CD4-positive, alpha-beta memory T cell (primary cell): ENCODE results near the gene FA2H. TPM values are rescaled to one million over a fixed set of nuclear protein-coding genes. Genes with fewer than 3 reads are reported as not detected.

ENCODE experiments used
- CTCF ChIA-PET: fragments of 350-600 bp; sonication (Branson Sonifier 250); formaldehyde crosslinking; loops from one replicate; lab custom pipeline; 2021; ENCODE audit warnings: inconsistent platforms; ENCODE audit not compliant: partially characterized antibody; lab: Charles Lee
- POLR2A ChIA-PET: fragments of 350-600 bp; sonication (Branson Sonifier 250); formaldehyde crosslinking; loops from one replicate; lab custom pipeline; 2021; ENCODE audit not compliant: partially characterized antibody; lab: Charles Lee
- DNase-seq, 5 donors: peaks; one replicate each; pipeline versions ENCODE4 v3.0.0 to v3.0.0-alpha.2; 2020 to 2022; ENCODE audit warnings: mixed read lengths in 1 of 5
- H3K27ac ChIP-seq: one replicate; pipeline ENCODE4 v1.7.0; 2013; ENCODE audit warnings: low read depth, low read length
- H3K27me3 ChIP-seq: 2 replicates; pipeline ENCODE4 v1.7.0; 2013; ENCODE audit warnings: mild to moderate bottlenecking, low read length, moderate library complexity; ENCODE audit not compliant: insufficient read depth
- H3K36me3 ChIP-seq: 2 replicates; pipeline ENCODE4 v1.7.0; 2013; ENCODE audit warnings: mild to moderate bottlenecking, low read length, moderate library complexity; ENCODE audit not compliant: insufficient read depth
- H3K4me1 ChIP-seq: 2 replicates; pipeline ENCODE4 v1.7.0; 2013; ENCODE audit warnings: mild to moderate bottlenecking, low read length, moderate library complexity; ENCODE audit not compliant: insufficient read depth
- H3K4me3 ChIP-seq, 2 donors: one replicate each; pipeline ENCODE4 v1.7.0; 2013; ENCODE audit warnings: low read length in 2 of 2, mild to moderate bottlenecking in 1 of 2
- H3K9me3 ChIP-seq, 2 donors: one replicate each; pipeline ENCODE4 v1.7.0; 2013; ENCODE audit warnings: low read length in 2 of 2, control low read depth in 1 of 2; ENCODE audit not compliant: control insufficient read depth in 1 of 2
- H3K27ac Mint-ChIP-seq, 7 donors: one replicate each; pipeline ENCODE4 v1.8.0; 2020 to 2021; ENCODE audit warnings: mixed read lengths in 7 of 7, mild to moderate bottlenecking in 6 of 7, inconsistent platforms in 3 of 7, moderate library complexity in 3 of 7
- H3K27me3 Mint-ChIP-seq, 2 donors: one replicate each; pipeline ENCODE4 v1.8.0; 2020 to 2021; ENCODE audit warnings: mixed read lengths in 2 of 2
- H3K36me3 Mint-ChIP-seq, 2 donors: one replicate each; pipeline ENCODE4 v1.8.0; 2020 to 2021; ENCODE audit warnings: mixed read lengths in 2 of 2, inconsistent platforms in 1 of 2, mild to moderate bottlenecking in 1 of 2
- H3K4me1 Mint-ChIP-seq, 4 donors: one replicate each; pipeline ENCODE4 v1.8.0; 2020 to 2021; ENCODE audit warnings: mixed read lengths in 4 of 4, mild to moderate bottlenecking in 1 of 4
- H3K4me3 Mint-ChIP-seq, 8 donors: one replicate each; pipeline ENCODE4 v1.8.0; 2020 to 2021; ENCODE audit warnings: mixed read lengths in 8 of 8, mild to moderate bottlenecking in 7 of 8, moderate library complexity in 6 of 8, inconsistent platforms in 3 of 8
- H3K9me3 Mint-ChIP-seq, 8 donors: one replicate each; pipeline ENCODE4 v1.8.0; 2020 to 2021; ENCODE audit warnings: mixed read lengths in 8 of 8, mild to moderate bottlenecking in 5 of 8, inconsistent platforms in 3 of 8, moderate library complexity in 1 of 8
- intact Hi-C: fragments of 100-400 bp; cut with micrococcal nuclease; formaldehyde crosslinking; loops from one replicate; pipeline ENCODE4 v1.15.1; 2023
- polyA plus RNA-seq, 2 donors: library from polyadenylated mRNA; unstranded; fragments of 300-500 nt; fragmentation: Illumina TruSeq; gene quantifications; one replicate each; pipeline ENCODE4 v1.2.3, GENCODE V29; 2021
- total RNA-seq, 2 experiments: library from RNA; stranded (reverse); gene quantifications; one replicate each; pipeline ENCODE4 v1.2.3, GENCODE V29; 2021

FA2H gene
- total and polyA plus RNA-seq, 4 experiments from 2014 or later: 0.17 to 0.21 TPM; not detected in 2

GRCh38 chr16:74700438-74701225 is 74.0 kb downstream of the FA2H start, which contains the start of gene MLKL:
Gene MLKL (minus strand): TSS chr16:74700862. CDS start chr16:74695757, 5,105 bp downstream.
- CTCF ChIA-PET: interaction anchor here (0.6 to 8.2 kb wide), 9 partner anchors 11 to 765 kb away, joined by 3 to 70 read pairs (median 4); partner anchors contain the start of gene RFWD3
- Histone ChIP-seq H3K9me3 (no peaks in the 10 kb centered on the region), H3K36me3 (no peaks in the 10 kb centered on the region), H3K27ac (peak within 1 kb of the TSS; percentile 76), H3K4me3 (peak within 1 kb of the TSS; percentile 84 to 90), H3K27me3 (no peaks in the 10 kb centered on the region), H3K4me1 (peaks cover 44% of the 10 kb centered on the region)
- Mint-ChIP-seq H3K27ac (peak within 1 kb of the TSS; percentile 93 to 99 (median 97)), H3K36me3 (peaks cover 7 to 20% of the 10 kb centered on the region in 2 donors), H3K4me3 (peak within 1 kb of the TSS; percentile 94 to 100 (median 99)), H3K9me3 (no peaks in the 10 kb centered on the region), H3K27me3 (no peaks in the 10 kb centered on the region), H3K4me1 (peaks cover 38 to 64% (median 50%) of the 10 kb centered on the region in 4 donors)
- intact Hi-C loops: loop anchor here (1.0 kb wide), 2 partner anchors 9 to 33 kb away; no protein-coding TSS in a partner anchor
- DNase-seq: peak; percentile 43 to 72 (median 44)
- POLR2A ChIA-PET: interaction anchor here (0.6 to 3.1 kb wide), 14 partner anchors 9 to 949 kb away, joined by 3 to 54 read pairs (median 6); partner anchors contain the start of genes CFDP1, FA2H, GLG1 and KARS1

DNA sequence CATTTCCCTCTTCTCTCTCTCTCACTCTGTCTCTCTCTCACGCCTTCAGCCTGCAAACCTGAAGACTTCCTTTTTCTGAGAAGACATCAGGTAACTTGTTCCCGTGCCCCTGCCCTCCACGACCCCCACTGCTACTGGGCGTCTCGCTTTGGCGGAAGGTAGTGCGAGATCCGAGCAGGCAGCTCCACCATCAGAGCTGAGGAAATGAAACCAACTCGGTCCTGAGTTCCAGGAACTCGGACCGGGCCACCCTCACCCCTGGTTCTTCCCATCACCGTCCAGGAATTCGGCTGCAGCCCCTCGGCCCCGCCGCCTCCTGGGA is 74.5 kb downstream of the FA2H start:
- peak in 3 of 5 donors; percentile 21 to 45 (median 23) for DNase-seq
- H3K27me3 ChIP-seq: no peaks in the 10 kb centered on the region
- H3K27ac ChIP-seq: peak overlapping the region; percentile 76
- intact Hi-C loops: no loop called here
- Mint-ChIP-seq H3K4me3 (peak overlapping the region; percentile 94 to 100 (median 99)), H3K9me3 (no peaks in the 10 kb centered on the region), H3K27me3 (no peaks in the 10 kb centered on the region), H3K4me1 (peaks cover 40 to 69% (median 54%) of the 10 kb centered on the region in 4 donors), H3K36me3 (peaks cover 13 to 25% of the 10 kb centered on the region in 2 donors), H3K27ac (peak overlapping the region; percentile 93 to 99 (median 97))
- no peaks in the 10 kb centered on the region for H3K9me3 ChIP-seq
- POLR2A ChIA-PET: interaction anchor here (0.6 to 3.1 kb wide), 12 partner anchors 9 to 950 kb away, joined by 3 to 54 read pairs (median 6); partner anchors contain the start of genes CFDP1, FA2H, GLG1 and KARS1
- H3K4me3 ChIP-seq: peak overlapping the region; percentile 84 to 90
- peaks cover 4% of the 10 kb centered on the region for H3K36me3 ChIP-seq
- CTCF ChIA-PET: interaction anchor here (1.5 to 8.2 kb wide), 6 partner anchors 12 to 499 kb away, joined by 4 to 70 read pairs (median 8); partner anchors contain the start of gene RFWD3
- peaks cover 44% of the 10 kb centered on the region for H3K4me1 ChIP-seq

- H3K36me3 Mint-ChIP-seq: peaks cover 13 to 26% of the 10 kb centered on the region in 2 donors
- peaks cover 44% of the 10 kb centered on the region for H3K4me1 ChIP-seq
- H3K4me3 ChIP-seq: peak overlapping the region; percentile 42 to 55
- H3K27me3 Mint-ChIP-seq: no peaks in the 10 kb centered on the region
- H3K27me3 ChIP-seq: no peaks in the 10 kb centered on the region
- intact Hi-C loops: loop anchor here (5.0 kb wide), 1 partner anchor 288 kb away; the partner anchor contains the start of gene WDR59
- POLR2A ChIA-PET: interaction anchor here (1.2 to 3.1 kb wide), 8 partner anchors 8 to 950 kb away, joined by 4 to 54 read pairs (median 8); partner anchors contain the start of genes FA2H, GLG1 and RFWD3
- peaks cover 40 to 69% (median 54%) of the 10 kb centered on the region in 4 donors for H3K4me1 Mint-ChIP-seq
- H3K9me3 Mint-ChIP-seq: no peaks in the 10 kb centered on the region
- H3K9me3 ChIP-seq: no peaks in the 10 kb centered on the region
- H3K36me3 ChIP-seq: peaks cover 5% of the 10 kb centered on the region
- peak overlapping the region; percentile 44 to 93 (median 86) for H3K27ac Mint-ChIP-seq
- peak overlapping the region; percentile 87 to 99 (median 98) for H3K4me3 Mint-ChIP-seq
- CTCF ChIA-PET: interaction anchor here (1.7 to 8.2 kb wide), 5 partner anchors 12 to 163 kb away, joined by 4 to 70 read pairs (median 12); partner anchors contain the start of gene RFWD3
- peak overlapping the region; percentile 76 for H3K27ac ChIP-seq
- no peak for DNase-seq
Measured at GRCh38 chr16:74699666-74700065, 75.0 kb downstream of the FA2H start.

- H3K4me1 Mint-ChIP-seq: peaks cover 40 to 76% (median 57%) of the 10 kb centered on the region in 4 donors
- H3K27me3 ChIP-seq: no peaks in the 10 kb centered on the region
- no peak overlapping the region for H3K4me3 ChIP-seq
Measured at GRCh38 chr16:74698222-74698621, 76.4 kb downstream of the FA2H start.

GRCh38 chr16:74695450-74696422 is 78.9 kb downstream of the FA2H start:
- peak overlapping the region; percentile 53 to 90 (median 84) for H3K27ac Mint-ChIP-seq
- POLR2A ChIA-PET: interaction anchor here (2.8 kb wide), 1 partner anchor 29 kb away, joined by 22 read pairs; the partner anchor contains the start of gene RFWD3

More at GRCh38 chr16:74698222-74698621, 76.4 kb downstream of the FA2H start:
- Histone ChIP-seq H3K36me3 (peaks cover 5% of the 10 kb centered on the region), H3K27ac (peak overlapping the region; percentile 48), H3K4me1 (peaks cover 44% of the 10 kb centered on the region), H3K9me3 (no peaks in the 10 kb centered on the region)
- H3K36me3 Mint-ChIP-seq: peaks cover 19 to 35% of the 10 kb centered on the region in 2 donors
- ChIA-PET POLR2A (no interaction called here), CTCF (interaction anchor here (0.9 to 8.2 kb wide), 7 partner anchors 10 to 164 kb away, joined by 3 to 70 read pairs (median 5); partner anchors contain the start of gene RFWD3)
- no peaks in the 10 kb centered on the region for H3K9me3 Mint-ChIP-seq
- H3K4me3 Mint-ChIP-seq: peak overlapping the region; percentile 82 to 99 (median 96)
- H3K27ac Mint-ChIP-seq: peak overlapping the region; percentile 87 to 93 (median 90)
- no peak for DNase-seq
- H3K27me3 Mint-ChIP-seq: no peaks in the 10 kb centered on the region
- intact Hi-C loops: loop anchor here (5.0 kb wide), 1 partner anchor 289 kb away; the partner anchor contains the start of gene WDR59

More at GRCh38 chr16:74695450-74696422, 78.9 kb downstream of the FA2H start:
- Histone ChIP-seq H3K4me3 (peak overlapping the region; percentile 24 to 46), H3K9me3 (no peaks in the 10 kb centered on the region), H3K27ac (peak overlapping the region; percentile 0), H3K36me3 (peaks cover 20% of the 10 kb centered on the region), H3K27me3 (no peaks in the 10 kb centered on the region), H3K4me1 (peaks cover 34% of the 10 kb centered on the region)
- CTCF ChIA-PET: interaction anchor here (0.9 to 8.2 kb wide), 3 partner anchors 16 to 167 kb away, joined by 3 to 70 read pairs (median 5); no protein-coding TSS in a partner anchor
- H3K4me3 Mint-ChIP-seq: peak overlapping the region; percentile 79 to 88 (median 86)
- intact Hi-C loops: loop anchor here (5.0 kb wide), 1 partner anchor 292 kb away; the partner anchor contains the start of gene WDR59
- H3K36me3 Mint-ChIP-seq: peaks cover 39 to 55% of the 10 kb centered on the region in 2 donors
- no peaks in the 10 kb centered on the region for H3K27me3 Mint-ChIP-seq
- H3K9me3 Mint-ChIP-seq: no peaks in the 10 kb centered on the region
- peaks cover 31 to 66% (median 48%) of the 10 kb centered on the region in 4 donors for H3K4me1 Mint-ChIP-seq
- DNase-seq: peak; percentile 63 to 72 (median 67)
